Neural cell (in vitro differentiated cells): ENCODE data around the gene POLA2. TPM values are rescaled to one million over a fixed set of nuclear protein-coding genes. Genes with fewer than 3 reads are reported as not detected.

ENCODE experiments used
- H2AFZ ChIP-seq: fragments of 200-600, 300-800 bp; sonication (generic), shearing (Covaris generic); 2 replicates; pipeline ENCODE4 v1.6.0; 2014; ENCODE audit warnings: low read depth, mild to moderate bottlenecking, antibody characterized with exemption, low read length, moderate library complexity
- H3F3A ChIP-seq: fragments of 200-600 bp; shearing (Covaris generic); 2 replicates; pipeline ENCODE4 v1.6.1; 2016; ENCODE audit warnings: mild to moderate bottlenecking, moderate library complexity, mixed read lengths, antibody characterized with exemption, low read length; ENCODE audit not compliant: insufficient read depth, poor library complexity, severe bottlenecking
- H3K27ac ChIP-seq: fragments of 200-600, 300-800 bp; sonication (generic), shearing (Covaris generic); 2 replicates; pipeline ENCODE4 v1.5.1; 2014; ENCODE audit warnings: mild to moderate bottlenecking, low read length, moderate library complexity
- H3K27me3 ChIP-seq: fragments of 300-800, 200-600 bp; sonication (generic), shearing (Covaris generic); 2 replicates; pipeline ENCODE4 v1.6.0; 2014; ENCODE audit warnings: mild to moderate bottlenecking, low read depth, low read length, moderate library complexity; ENCODE audit not compliant: insufficient read depth
- H3K36me3 ChIP-seq: fragments of 300-800, 200-600 bp; sonication (generic), shearing (Covaris generic); 2 replicates; pipeline ENCODE4 v1.5.1; 2014; ENCODE audit warnings: mild to moderate bottlenecking, antibody characterized with exemption, low read length, moderate library complexity; ENCODE audit not compliant: insufficient read depth
- H3K4me2 ChIP-seq: fragments of 300-800, 200-600 bp; sonication (generic), shearing (Covaris generic); 2 replicates; pipeline ENCODE4 v1.6.0; 2014; ENCODE audit warnings: mild to moderate bottlenecking, low read length
- H3K4me3 ChIP-seq: fragments of 300-800, 200-600 bp; sonication (generic), shearing (Covaris generic); 2 replicates; pipeline ENCODE4 v1.5.1; 2014; ENCODE audit warnings: mild to moderate bottlenecking, low read length, moderate library complexity
- H3K79me2 ChIP-seq: fragments of 200-600 bp; shearing (Covaris generic); replicated peaks from 2 replicates; pipeline ENCODE4 v1.6.0; 2014; ENCODE audit warnings: mild to moderate bottlenecking, low read length, moderate library complexity; ENCODE audit not compliant: insufficient read depth
- H3K9ac ChIP-seq: fragments of 300-800, 200-600 bp; sonication (generic), shearing (Covaris generic); 2 replicates; pipeline ENCODE4 v1.6.1; 2016; ENCODE audit warnings: mild to moderate bottlenecking, low read length, mixed read lengths
- H3K9me2 ChIP-seq: fragments of 200-600 bp; shearing (Covaris generic); 2 replicates; pipeline ENCODE4 v1.6.1; 2016; ENCODE audit warnings: mild to moderate bottlenecking, low read length, mixed read lengths; ENCODE audit not compliant: insufficient read depth
- H3K9me3 ChIP-seq: fragments of 200-600, 300-800 bp; sonication (generic), shearing (Covaris generic); 2 replicates; pipeline ENCODE4 v1.6.1; 2016; ENCODE audit warnings: mild to moderate bottlenecking, mixed run types, low read length, moderate library complexity, mixed read lengths
- H4K20me1 ChIP-seq: fragments of 200-600 bp; shearing (Covaris generic); 2 replicates; pipeline ENCODE4 v1.6.1; 2016; ENCODE audit warnings: mild to moderate bottlenecking, mixed run types; ENCODE audit not compliant: insufficient read depth
- CTCF ChIP-seq: fragments of 450-650 bp; IDR thresholded peaks from 2 replicates; pipeline ENCODE4 v1.5.1; 2014; ENCODE audit warnings: antibody characterized with exemption, mild to moderate bottlenecking, moderate library complexity; ENCODE audit not compliant: poor library complexity, severe bottlenecking
- EP300 ChIP-seq: fragments of 450-650 bp; conservative IDR thresholded peaks from 2 replicates; pipeline ENCODE4 v1.6.1; 2014; ENCODE audit warnings: antibody characterized with exemption, mild to moderate bottlenecking, moderate library complexity; ENCODE audit not compliant: poor library complexity, severe bottlenecking
- EZH2 ChIP-seq: fragments of 200-600, 300-800 bp; shearing (Covaris generic), sonication (generic); IDR thresholded peaks from 2 replicates; pipeline ENCODE4 v1.6.1; 2014; ENCODE audit warnings: antibody characterized with exemption, low read length, borderline replicate concordance, mild to moderate bottlenecking; ENCODE audit not compliant: insufficient read depth, poor library complexity, severe bottlenecking
- MXI1 ChIP-seq: fragments of 450-650 bp; conservative IDR thresholded peaks from 2 replicates; pipeline ENCODE4 v1.6.1; 2014; ENCODE audit warnings: antibody characterized with exemption, mild to moderate bottlenecking; ENCODE audit not compliant: poor library complexity, severe bottlenecking
- POLR2AphosphoS5 ChIP-seq: IDR thresholded peaks from 2 replicates; pipeline ENCODE4 v1.6.1; 2012
- RAD21 ChIP-seq: fragments of 450-650 bp; conservative IDR thresholded peaks from 2 replicates; pipeline ENCODE4 v1.6.1; 2014; ENCODE audit warnings: antibody characterized with exemption, mild to moderate bottlenecking, moderate library complexity
- REST ChIP-seq: IDR thresholded peaks from 2 replicates; pipeline ENCODE4 v1.6.1; 2012; ENCODE audit warnings: borderline replicate concordance
- SMC3 ChIP-seq: fragments of 450-650 bp; conservative IDR thresholded peaks from 2 replicates; pipeline ENCODE4 v1.6.1; 2014; ENCODE audit warnings: antibody characterized with exemption, mild to moderate bottlenecking, moderate library complexity; ENCODE audit not compliant: poor library complexity
- TAF1 ChIP-seq: IDR thresholded peaks from 2 replicates; pipeline ENCODE4 v1.6.1; 2012; ENCODE audit warnings: low read depth
- polyA plus RNA-seq: library from polyadenylated mRNA; depleted of rRNA; stranded (reverse); fragments of >200 nt; gene quantifications from 2 replicates; pipeline ENCODE4 v1.2.3, GENCODE V29; 2014

The POLA2 gene
- polyA plus RNA-seq, 1 donor from 2014 or later, result 4.3 TPM

- Histone ChIP-seq H3F3A (no peaks in the 10 kb centered on the region), H3K27me3 (no peaks in the 10 kb centered on the region), H2AFZ (no peak overlapping the region), H4K20me1 (no peaks in the 10 kb centered on the region), H3K9ac (no peak overlapping the region), H3K36me3 (peaks cover 5% of the 10 kb centered on the region), H3K9me3 (no peaks in the 10 kb centered on the region), H3K9me2 (no peaks in the 10 kb centered on the region), H3K4me2 (no peak overlapping the region), H3K4me3 (no peak overlapping the region), H3K79me2 (no peaks in the 10 kb centered on the region), H3K27ac (no peak overlapping the region)
- TF ChIP-seq EP300, result no peak
These were observed 36.4 kb downstream of the POLA2 start for GRCh38 chr11:65298131-65298535.

GRCh38 chr11:65298655-65299179, 37.0 kb downstream of the POLA2 start:
- Histone ChIP-seq H3K4me3 (no peak overlapping the region), H3K9me3 (no peaks in the 10 kb centered on the region), H3K27ac (no peak overlapping the region), H3K79me2 (no peaks in the 10 kb centered on the region), H2AFZ (no peak overlapping the region), H3K9ac (no peak overlapping the region), H3K36me3 (peaks cover 5% of the 10 kb centered on the region), H3K9me2 (no peaks in the 10 kb centered on the region), H3K27me3 (no peaks in the 10 kb centered on the region), H3F3A (no peaks in the 10 kb centered on the region), H3K4me2 (no peak overlapping the region), H4K20me1 (no peaks in the 10 kb centered on the region)
- TF ChIP-seq EZH2, result no peak
- no peak for TF ChIP-seq RAD21
- TF ChIP-seq EP300, result no peak
- TF ChIP-seq MXI1, result no peak
- no peak for TF ChIP-seq SMC3
- TF ChIP-seq TAF1, result no peak
- TF ChIP-seq REST, result no peak
- TF ChIP-seq CTCF, result no peak
- TF ChIP-seq POLR2AphosphoS5, result no peak
